ENCODE results near the gene GRIK4. TPM values are rescaled to one million over a fixed set of nuclear protein-coding genes. Genes with fewer than 3 reads are reported as not detected.

The GRIK4 gene
- total and polyA plus RNA-seq, 2 of the 4 experiments (the other 2 are of a cell fraction) = 0.18 to 0.38 TPM

GRCh38 chr11:120775986-120776951 lies 264.7 kb downstream of the GRIK4 start (continued):
- TF ChIP-seq ELK1 (IDR thresholded peaks at IDR 0.05; ENCODE audit: borderline replicate concordance, low read depth, low read length) (no peak), POLR2A (IDR thresholded peaks at IDR 0.05; ENCODE audit: low read depth, low read length) (no peak)
